PFSK-1 (cell line): ENCODE results near the gene RNF41.

Source experiments
- FOXP2 ChIP-seq: optimal IDR thresholded peaks from 2 replicates; pipeline ENCODE3; 2011; ENCODE audit warnings: borderline replicate concordance, control low read depth, inconsistent platforms; ENCODE audit not compliant: insufficient read depth; ENCODE audit errors: extremely low read length, extremely low read depth
- POLR2AphosphoS5 ChIP-seq: IDR thresholded peaks from 2 replicates; pipeline ENCODE4 v1.6.1; 2012; ENCODE audit warnings: low read depth, mild to moderate bottlenecking, control low read depth, low read length, moderate library complexity
- SIN3A ChIP-seq: IDR thresholded peaks from 2 replicates; pipeline ENCODE4 v1.6.1; 2012; ENCODE audit warnings: mild to moderate bottlenecking, low read length, moderate library complexity, borderline replicate concordance; ENCODE audit not compliant: insufficient read depth
- TAF1 ChIP-seq: IDR thresholded peaks from 2 replicates; pipeline ENCODE4 v1.6.1; 2012; ENCODE audit warnings: low read length, control low read depth, borderline replicate concordance; ENCODE audit not compliant: insufficient read depth
- TF ChIP-seq, protein P1 (sequence below), 2 experiments: IDR thresholded peaks; 2 replicates each; pipeline versions ENCODE4 v1.6.1 to v1.8.0; 2011 to 2012; ENCODE audit warnings: low read depth in 2 of 2, low read length in 2 of 2, control low read depth in 1 of 2, inconsistent platforms in 1 of 2, mild to moderate bottlenecking in 1 of 2, moderate library complexity in 1 of 2; ENCODE audit not compliant: insufficient read depth in 1 of 2

- TF ChIP-seq POLR2AphosphoS5 (no peak), TAF1 (no peak), SIN3A (no peak), FOXP2 (no peak)
- TF ChIP-seq, protein P1, sequence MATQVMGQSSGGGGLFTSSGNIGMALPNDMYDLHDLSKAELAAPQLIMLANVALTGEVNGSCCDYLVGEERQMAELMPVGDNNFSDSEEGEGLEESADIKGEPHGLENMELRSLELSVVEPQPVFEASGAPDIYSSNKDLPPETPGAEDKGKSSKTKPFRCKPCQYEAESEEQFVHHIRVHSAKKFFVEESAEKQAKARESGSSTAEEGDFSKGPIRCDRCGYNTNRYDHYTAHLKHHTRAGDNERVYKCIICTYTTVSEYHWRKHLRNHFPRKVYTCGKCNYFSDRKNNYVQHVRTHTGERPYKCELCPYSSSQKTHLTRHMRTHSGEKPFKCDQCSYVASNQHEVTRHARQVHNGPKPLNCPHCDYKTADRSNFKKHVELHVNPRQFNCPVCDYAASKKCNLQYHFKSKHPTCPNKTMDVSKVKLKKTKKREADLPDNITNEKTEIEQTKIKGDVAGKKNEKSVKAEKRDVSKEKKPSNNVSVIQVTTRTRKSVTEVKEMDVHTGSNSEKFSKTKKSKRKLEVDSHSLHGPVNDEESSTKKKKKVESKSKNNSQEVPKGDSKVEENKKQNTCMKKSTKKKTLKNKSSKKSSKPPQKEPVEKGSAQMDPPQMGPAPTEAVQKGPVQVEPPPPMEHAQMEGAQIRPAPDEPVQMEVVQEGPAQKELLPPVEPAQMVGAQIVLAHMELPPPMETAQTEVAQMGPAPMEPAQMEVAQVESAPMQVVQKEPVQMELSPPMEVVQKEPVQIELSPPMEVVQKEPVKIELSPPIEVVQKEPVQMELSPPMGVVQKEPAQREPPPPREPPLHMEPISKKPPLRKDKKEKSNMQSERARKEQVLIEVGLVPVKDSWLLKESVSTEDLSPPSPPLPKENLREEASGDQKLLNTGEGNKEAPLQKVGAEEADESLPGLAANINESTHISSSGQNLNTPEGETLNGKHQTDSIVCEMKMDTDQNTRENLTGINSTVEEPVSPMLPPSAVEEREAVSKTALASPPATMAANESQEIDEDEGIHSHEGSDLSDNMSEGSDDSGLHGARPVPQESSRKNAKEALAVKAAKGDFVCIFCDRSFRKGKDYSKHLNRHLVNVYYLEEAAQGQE (IDR thresholded peaks at IDR 0.05; ENCODE audit: insufficient read depth in 1 of 2, low read depth in 2 of 2, low read length in 2 of 2) = no peak
Measured at GRCh38 chr12:56198836-56199235, 22.9 kb downstream of the RNF41 start.
